GM21515 (cell line): ENCODE measurements around the gene GATA3.
"Not testable (repeated sequence)": the region's sequence is repeated elsewhere in the genome, so short reads cannot be mapped to it uniquely, and the experiment has no call there.

Experiments
- ATAC-seq: cut with Tn5 transposase; IDR thresholded peaks from one replicate; pipeline ENCODE4 v1.9.1; 2021; ENCODE audit not compliant: unreplicated experiment

The GATA3 gene

GRCh38 chr10:8054494-8055407, at the start of gene GATA3:
Gene GATA3, plus strand, starts transcription at chr10:8054688. Its CDS starts 968 bp downstream, at chr10:8055656.
- ATAC-seq: peak; percentile 35

- peak; percentile 58 for ATAC-seq
Observed at GRCh38 chr10:8006274-8006999, 48.1 kb upstream of the GATA3 start.

DNA sequence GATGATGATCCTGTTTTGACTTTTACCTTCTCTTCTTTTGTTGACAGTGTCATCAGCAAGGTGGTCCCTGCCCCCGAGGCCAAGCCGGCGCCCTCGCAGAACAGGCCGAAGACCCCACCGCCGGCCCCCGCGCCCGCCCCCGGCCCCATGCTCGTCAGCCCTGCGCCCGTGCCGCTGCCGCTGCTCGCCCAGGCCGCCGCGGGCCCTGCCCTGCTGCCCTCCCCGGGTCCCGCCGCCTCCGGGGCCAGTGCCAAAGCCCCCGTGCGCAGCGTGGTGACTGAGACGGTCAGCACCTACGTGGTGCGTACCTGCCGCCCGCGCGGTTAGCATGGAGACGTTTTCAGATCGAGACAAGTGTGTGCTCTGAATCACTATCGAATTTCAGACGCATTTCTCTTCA, 45.5 kb upstream of the GATA3 start:
- ATAC-seq: no peak

GRCh38 chr10:8013006-8013405, 41.5 kb upstream of the GATA3 start:
- no peak for ATAC-seq

- ATAC-seq: no peak
Observed at GRCh38 chr10:8013619-8014018, 40.9 kb upstream of the GATA3 start.

- ATAC-seq: no peak
Observed at GRCh38 chr10:8014649-8015048, 39.8 kb upstream of the GATA3 start.

DNA sequence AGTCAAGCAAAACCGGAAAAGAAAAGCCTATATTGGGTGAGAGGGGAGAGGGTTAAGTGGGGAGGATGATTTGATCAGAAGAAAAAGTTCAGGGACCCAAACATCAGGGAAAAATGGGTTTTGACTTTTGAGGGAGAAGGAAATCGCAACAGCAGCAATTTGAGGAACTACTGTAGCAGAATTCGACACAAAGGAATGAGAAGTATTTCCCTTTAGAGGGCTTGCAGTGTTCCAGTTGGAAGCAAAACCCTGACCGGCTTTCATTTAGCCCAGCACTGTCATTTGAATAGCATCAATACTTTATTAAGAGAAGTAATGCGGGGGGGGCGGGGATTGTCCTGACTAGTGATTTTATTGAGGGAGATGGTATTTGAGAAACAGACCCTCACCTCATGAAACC, 37.2 kb upstream of the GATA3 start:
- no peak for ATAC-seq

- no peak for ATAC-seq
Observed at GRCh38 chr10:8023321-8023720, 31.2 kb upstream of the GATA3 start.

- no peak for ATAC-seq
Observed at GRCh38 chr10:8023851-8024250, 30.6 kb upstream of the GATA3 start.

DNA sequence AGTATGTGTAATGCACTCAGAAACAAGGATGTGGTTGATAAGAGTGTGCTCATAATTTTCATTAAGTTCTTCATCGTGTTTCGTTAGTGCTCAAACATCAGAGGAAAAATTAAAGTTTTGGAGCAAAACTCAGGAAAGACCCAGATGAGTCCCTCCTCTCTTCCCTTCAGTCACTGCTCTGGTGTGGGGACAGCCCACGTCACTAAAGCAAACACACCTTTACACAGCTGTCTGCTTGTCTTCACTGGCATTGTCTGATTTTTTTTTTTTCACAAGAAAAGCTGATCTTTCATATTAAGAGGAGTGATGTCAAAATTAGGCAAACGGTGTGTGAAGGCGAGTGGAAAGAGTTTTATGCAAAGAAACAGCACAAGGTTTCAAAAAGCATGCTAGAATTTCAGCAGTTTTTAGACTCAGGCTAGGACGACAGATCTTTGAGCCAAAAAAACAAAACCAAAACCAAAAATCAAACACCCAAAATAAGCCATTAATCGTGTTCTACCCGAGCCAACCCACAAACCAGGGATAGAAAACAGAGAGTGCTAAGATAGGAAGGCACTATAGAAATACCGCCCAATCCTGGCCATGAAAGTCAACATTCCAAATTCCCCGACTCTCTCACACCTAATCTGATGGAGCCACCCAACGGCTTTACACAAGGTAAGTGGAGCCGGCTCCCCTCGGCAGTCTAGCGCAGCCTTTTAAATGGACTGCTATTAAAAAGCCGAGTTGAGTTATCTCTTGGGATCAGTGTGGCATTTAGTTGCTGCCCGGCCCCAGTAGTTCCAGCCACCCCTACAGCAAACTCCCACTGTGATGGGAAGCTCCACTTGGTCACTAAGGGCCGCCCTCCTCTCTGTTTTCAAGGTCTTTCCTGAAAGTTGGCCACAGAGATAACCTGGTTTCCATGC, 27.9 kb upstream of the GATA3 start:
- ATAC-seq: no peak

- ATAC-seq: not testable (repeated sequence)
Observed at GRCh38 chr10:8031211-8031610, 23.3 kb upstream of the GATA3 start.

GRCh38 chr10:8032558-8032957, 21.9 kb upstream of the GATA3 start:
- no peak for ATAC-seq

DNA sequence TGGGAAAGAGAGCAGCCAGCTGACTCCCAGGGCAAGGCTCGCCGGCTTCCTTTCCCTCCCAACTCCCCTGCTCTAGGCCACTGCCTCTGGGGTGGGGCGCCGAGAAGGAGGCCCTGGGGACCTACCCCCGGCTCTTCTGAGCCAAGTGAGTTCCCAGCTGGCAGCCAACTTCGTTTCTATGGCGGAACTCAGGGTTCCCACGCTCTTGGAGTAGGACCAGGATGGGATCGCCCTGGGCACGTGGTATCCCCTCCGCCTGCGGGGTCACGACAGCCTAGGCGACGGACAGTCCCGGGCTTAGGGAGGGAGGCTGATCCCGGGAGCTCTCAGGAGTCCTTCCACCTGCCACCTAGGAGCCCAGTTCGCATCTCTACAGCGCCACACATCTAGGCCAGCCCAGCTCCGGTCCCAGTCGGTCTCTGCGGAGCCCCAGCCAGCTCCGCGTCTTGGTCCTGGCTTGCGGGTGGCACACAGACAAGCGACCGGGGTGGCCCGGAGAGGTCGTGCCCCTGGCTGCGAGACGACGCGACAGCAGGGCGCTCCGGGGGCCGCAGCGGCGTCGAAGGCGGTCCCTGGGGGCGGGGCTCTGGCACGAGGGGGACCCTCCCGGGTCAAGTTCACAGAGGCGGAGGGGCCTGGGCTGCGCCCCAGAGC, 20.5 kb upstream of the GATA3 start:
- no peak for ATAC-seq

- ATAC-seq: no peak
Observed at GRCh38 chr10:8034466-8035005, 20.0 kb upstream of the GATA3 start.

DNA sequence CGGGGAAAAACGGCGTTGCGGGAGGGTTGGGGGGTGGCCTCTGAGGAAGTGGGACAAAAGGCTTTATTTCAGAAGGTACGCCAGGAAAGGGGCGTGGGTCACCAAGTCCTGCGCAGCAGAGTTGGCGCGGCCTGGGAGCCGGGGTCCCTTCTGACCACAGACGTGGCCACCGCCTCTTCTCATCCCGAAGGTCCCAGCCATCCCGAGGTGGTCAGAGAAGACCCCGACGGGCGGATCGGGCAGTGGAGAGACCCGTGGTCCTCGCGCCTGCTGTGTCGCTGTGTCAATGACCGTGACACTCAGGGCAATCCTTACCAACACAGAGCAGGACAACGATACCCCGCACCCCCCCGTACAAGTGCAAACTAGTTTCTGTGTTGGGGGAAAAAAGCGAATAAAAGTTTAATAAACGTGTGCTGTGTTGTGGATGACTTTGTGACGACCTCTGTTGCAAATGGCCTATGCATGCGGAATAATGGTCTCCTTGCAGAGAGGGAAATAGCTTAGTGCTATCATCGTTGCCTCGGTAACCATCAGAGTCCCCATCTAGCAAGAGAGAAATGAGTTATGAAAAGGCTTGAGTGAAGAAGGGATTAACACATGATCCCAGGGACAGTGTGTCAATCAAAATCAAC, 19.4 kb upstream of the GATA3 start:
- ATAC-seq: no peak

DNA sequence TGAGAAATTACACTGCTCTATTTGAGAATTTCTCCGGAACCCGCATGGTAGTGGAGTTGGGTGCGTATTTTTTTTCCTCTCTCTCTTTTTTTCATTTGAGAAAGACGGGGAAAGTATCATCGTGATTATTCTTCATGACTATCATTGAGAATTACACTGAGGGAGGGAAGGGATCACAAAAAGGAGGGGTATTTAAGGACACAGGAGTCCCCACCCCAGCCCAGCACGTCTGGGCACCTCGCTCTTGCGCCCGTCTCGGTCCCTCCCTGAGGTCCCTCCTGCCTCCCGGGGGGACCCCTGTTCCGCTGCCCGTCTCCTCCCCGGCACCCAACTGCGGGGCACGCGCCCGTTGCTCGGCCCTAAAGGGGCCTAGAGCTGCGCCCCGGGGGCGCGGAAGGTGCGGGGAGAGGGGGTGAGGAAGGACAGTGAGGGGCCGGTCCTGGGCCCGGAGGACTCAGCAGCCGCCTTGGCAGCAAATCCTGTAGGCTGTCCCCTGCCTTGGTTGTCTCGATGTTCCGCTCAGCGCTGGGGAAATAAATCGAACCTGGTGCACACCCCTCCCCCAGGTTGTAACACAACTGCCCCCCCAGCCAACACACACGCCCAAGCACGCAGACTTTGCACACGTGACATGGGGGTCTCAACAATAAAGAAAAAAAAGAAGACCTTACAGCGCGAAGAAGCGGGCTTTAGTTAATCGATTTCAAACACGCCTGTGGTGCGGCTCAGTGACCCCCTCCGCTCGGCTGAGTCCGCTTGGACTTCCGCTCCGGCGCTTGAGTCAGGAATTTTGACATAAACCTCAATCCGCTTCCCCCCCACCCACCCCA, 18.6 kb upstream of the GATA3 start:
- no peak for ATAC-seq

- ATAC-seq: no peak
Observed at GRCh38 chr10:8036506-8037198, 17.8 kb upstream of the GATA3 start.

GRCh38 chr10:8037199-8037801, 17.2 kb upstream of the GATA3 start:
- ATAC-seq: no peak
